GM21529 (cell line): ENCODE data around the gene NEDD4L.

Experiments used
- ATAC-seq: cut with Tn5 transposase; IDR thresholded peaks from one replicate; pipeline ENCODE4 v1.9.1; 2021; ENCODE audit not compliant: unreplicated experiment

Gene NEDD4L

DNA sequence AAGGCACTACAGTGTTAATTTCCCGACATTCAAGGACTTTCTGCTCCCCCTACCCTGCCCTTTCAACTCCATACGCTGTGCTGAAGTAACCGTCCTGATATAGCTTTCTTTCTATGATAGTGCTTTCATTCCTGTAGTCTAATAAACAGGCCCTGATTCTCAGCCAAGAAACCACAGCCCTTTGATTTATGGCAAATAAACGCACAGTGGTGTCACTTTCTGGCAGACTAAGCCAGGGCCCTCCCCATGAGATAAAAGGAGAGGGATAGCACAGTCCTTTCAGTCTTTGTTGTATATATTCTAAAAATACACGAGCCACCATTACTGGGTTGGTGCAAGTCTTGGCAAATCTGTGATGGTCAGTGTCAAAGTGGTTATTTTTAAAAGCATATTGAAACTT, 293.7 kb downstream of the NEDD4L start:
- ATAC-seq: no peak

DNA sequence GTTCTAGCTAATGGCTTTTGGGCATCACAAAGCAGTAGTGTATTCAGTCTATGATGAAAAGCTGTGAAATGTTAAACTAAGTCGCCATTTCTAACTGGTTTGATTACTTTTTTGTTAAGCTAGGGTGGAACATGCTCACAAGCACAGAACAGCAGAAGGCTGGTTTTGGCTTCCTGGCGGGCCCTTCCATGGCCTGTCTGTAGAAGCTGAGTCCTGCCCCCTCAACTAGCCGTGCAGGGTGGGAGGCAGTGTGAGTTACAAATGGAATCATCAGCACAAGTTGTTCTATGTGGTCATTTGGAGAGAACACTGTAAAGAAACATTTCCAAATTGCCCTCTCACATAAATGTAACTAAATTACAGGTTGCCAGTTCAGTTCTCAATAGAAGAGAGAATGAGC, 294.1 kb downstream of the NEDD4L start:
- ATAC-seq: no peak

DNA sequence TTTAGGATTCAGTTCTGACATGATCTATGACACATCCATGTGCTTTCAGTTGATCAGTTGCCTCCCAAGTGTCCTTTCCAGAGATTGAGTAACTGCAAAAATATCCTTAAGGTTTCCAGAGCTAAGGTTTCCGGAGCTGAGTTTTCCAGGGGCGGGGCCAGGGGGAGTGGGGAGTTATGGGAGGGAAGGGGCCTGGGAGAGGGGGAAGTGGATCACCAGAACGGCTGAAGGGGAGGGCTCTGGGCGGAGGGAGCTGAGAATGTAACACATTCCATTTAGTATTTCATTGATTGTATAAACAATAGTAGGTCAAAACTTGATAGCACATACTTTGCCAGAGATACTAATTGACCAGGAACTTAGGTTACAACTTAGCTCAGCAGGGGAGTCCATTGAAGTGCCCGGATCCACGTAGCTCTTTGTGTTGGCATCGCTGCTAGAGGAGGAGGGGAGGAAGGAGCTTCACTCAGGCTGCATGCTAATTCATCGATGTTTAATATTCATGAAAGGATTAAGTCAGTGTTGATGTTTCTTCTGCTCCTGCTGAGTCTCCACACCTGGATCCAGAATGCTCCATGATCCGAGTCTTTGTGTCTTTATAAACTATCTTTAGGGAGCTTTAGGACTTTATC, 295.1 kb downstream of the NEDD4L start:
- ATAC-seq: no peak

GRCh38 chr18:58339890-58340289, 295.9 kb downstream of the NEDD4L start:
- ATAC-seq: no peak

DNA sequence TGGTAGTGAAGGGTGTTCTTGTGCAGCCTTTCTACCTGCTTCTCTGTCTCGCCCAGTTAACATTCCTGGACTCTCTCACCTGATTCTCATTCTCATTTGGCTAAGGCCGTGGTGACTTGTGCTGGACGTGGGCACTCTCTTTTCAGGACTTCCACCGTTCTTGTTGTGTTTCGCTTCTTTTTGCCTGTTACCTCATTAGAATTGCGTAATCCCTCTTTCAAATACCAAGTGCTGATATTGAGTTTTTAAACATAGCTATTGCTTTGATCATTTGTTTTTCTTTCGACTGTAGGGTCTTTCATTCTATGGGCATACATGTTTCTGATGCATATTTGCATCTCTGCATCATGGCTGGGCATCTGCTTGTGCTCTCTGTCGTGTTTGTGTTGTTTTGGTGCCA, 297.9 kb downstream of the NEDD4L start:
- no peak for ATAC-seq

DNA sequence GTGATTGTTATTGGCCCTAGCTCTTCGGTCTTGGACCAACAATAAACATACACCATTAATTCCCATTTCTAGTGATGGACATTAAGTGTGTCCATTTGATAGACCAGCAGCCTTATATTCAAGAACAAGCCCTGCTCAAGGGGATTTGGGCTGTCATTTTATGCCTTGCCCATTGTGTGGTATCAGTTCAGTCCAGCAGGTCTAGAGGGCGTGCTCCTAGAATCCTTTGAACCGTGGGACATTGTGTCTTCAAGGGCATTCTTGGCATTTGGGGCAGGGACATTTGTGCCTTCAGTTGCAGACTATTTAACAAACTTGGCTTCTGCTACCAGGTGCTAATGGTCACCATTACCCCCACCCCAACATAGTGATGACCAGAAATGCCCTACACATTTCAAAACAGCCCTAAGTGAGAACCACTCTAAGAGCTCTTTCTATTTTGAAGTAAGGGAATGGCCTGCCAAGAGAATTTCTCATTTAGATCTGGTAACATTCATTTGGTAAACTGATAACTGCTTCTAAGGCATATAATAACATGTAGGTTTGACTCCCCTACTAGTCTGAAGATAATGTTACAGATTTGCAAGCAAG, 300.1 kb downstream of the NEDD4L start:
- no peak for ATAC-seq

DNA sequence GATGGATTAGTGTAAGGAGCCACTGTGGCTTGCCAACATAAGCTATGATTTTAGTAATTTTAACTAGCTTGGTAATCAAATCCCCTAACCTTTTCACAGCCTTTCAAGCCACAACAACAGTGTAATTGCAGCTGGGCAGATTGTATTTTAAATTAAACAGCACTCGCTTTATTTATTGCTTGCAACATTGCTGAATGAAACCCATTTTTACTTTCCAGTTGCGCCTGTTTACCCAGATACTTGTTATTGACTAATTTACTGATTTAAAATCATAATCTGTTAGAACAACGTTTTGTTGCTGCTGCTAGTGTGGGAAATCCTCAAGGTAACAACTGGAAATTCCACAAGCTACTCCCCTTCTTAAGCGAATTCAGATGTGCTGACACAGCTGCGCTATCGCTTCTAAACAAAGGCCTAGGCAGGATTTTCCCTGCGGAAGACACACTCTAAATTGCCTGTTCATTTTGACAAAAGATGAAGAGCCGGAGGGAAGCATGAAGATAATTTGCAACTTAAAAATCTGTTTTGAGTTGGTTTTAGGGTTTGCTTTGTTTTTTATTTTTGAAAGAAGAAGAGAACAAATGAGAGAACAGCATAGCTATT, 300.9 kb downstream of the NEDD4L start:
- ATAC-seq: no peak

DNA sequence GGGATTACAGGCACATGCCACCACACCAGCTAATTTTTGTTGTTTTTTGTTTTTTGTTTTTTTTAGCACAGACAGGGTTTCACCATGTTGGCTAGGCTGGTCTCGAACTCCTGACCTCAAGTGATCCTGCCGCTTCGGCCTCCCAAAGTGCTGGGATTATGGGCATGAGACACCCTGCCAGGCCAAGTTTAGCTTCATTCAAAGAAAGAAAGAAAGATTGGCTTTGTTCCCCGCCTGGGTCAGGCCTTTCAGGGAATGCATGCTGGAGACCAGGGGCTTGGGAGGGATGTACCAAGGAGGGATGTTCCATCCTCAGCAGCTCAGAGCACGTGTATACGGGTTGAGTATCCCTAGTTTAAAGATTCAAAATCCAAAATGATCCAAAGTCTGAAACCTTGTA, 301.8 kb downstream of the NEDD4L start:
- ATAC-seq: no peak

- ATAC-seq: no peak
These were observed 303.1 kb downstream of the NEDD4L start for GRCh38 chr18:58347135-58347534.

DNA sequence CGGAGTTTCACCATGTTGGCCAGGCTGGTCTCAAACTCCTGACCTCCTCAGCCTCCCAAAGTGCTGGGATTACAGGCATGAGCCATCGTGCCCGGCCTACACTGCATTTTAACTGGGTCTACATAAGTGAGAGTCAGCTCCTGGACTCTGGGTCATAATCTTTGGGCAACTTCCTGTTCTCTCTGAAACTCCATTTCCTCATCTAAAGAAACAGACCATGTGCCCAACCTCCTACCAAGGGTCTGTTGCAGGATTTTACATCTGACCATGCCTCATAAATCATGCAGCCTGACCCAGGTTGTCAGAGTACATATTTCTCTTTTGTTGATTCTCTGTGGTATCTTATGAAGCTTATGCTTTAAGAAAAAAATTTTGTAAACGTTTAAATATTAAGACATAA, 304.5 kb downstream of the NEDD4L start:
- ATAC-seq: no peak

DNA sequence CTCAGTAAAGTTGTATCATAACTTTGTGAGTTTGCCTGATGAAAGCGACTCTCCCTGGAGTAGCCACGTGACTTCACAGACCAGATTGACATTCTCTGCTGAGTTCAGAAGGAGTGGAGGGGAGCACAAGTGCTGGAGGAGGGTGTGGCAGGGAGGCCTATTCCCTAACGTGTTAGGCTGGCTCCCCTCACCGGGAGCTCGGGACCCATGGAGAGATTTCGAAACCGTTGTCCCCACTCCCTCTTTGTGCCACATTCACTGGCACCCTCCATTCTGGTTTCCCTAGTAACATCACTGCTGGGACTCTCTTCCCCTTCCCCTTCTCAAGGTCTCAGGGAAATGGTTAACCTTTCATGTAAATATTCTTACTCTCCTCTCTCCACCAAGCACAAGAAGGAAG, 304.9 kb downstream of the NEDD4L start:
- ATAC-seq: no peak

- ATAC-seq: no peak
These were observed 305.6 kb downstream of the NEDD4L start for GRCh38 chr18:58349650-58350049.

DNA sequence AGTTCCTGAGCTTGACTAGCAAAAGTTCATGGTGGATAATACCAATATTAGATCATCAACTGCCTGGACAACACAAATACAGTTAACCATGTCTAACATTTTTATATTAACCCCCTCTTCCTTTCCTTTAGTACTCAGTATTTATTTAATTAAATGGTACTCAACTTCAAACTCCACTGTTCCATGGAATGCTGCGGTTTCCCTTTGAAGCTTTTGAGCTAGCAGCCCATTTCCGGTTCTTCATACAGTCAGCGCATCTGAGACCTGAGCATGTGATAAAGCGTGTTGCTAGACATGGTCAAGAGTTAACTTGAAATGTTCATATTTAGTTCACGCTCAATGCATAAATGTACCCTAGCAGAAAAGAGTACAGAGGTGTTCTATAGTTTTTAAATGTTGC, 306.5 kb downstream of the NEDD4L start:
- no peak for ATAC-seq

DNA sequence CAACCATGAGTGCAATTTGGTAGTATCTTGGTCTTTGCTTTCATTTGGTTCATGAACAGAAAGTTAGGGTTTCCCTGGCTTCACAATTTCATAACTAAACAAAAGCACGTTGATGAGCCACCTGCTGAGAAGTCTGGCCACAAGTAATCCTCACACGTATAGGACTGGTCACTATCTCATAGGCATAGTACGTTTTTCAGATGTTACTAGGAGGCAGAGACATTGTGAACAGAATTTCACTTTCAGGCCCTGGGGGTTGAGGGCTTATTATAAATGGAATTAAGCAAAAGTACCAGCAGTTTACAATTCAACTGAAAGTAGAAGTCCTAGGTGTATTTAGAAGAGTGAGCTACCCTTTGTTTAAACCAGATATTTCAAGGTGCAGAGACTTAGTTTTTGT, 307.8 kb downstream of the NEDD4L start:
- no peak for ATAC-seq

DNA sequence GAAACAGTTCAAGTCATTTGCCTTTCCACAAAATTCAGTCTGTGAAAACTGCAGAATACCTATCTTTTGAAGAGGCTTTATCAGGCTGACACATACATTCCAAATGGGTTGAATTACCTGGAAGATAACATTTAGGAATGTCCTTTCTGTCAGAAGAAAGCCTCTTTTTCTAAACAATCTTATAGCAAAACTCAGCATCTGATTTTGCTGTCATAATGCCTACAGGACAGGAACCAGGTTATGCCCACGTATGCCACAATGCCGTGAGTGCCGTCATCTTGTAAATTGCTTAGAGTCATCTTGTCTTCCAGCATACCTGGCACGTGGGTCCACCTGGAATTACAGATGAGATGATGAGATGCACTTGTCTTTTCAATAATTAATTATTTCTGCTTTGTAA, 309.6 kb downstream of the NEDD4L start:
- ATAC-seq: no peak

DNA sequence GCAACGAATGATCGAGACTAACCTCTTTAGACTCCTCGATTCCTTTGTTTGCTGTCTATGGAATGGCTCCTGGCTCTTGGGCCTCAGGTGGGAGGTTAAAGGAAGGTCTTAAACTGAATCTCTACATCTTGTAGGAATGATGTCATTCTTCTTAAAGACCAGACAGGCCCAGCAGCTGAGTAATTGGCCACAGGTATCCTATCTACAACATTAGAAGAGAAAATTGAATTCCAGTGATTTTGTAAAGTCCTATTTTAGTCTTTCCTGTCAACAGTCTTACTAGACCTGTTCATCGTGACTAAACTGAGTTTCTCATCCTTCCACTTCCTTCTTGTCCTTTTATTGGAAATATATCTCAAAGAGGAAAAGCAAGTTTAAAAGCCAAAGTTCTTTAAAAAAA, 310.0 kb downstream of the NEDD4L start:
- ATAC-seq: no peak

GRCh38 chr18:58354791-58355190, 310.8 kb downstream of the NEDD4L start:
- no peak for ATAC-seq

- ATAC-seq: no peak
These were observed 311.2 kb downstream of the NEDD4L start for GRCh38 chr18:58355243-58355642.

DNA sequence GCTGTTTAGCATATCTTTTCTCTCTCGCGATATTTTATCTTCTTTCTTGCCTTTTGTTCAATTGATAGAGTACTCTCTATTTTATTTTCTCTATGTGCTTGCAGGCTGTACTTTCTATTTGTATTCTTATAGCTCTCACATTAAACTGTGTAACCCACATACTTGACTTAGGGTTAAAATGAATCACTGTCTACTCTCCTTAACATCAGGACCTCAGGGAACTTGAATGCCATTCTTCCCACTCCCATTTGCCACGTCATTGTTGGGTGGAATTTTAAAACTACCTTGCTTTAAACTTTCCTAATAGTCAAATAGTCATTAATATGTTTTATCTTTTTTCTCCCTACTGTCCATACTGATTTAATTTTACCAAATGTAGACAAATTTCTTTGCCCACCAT, 315.2 kb downstream of the NEDD4L start:
- ATAC-seq: no peak

DNA sequence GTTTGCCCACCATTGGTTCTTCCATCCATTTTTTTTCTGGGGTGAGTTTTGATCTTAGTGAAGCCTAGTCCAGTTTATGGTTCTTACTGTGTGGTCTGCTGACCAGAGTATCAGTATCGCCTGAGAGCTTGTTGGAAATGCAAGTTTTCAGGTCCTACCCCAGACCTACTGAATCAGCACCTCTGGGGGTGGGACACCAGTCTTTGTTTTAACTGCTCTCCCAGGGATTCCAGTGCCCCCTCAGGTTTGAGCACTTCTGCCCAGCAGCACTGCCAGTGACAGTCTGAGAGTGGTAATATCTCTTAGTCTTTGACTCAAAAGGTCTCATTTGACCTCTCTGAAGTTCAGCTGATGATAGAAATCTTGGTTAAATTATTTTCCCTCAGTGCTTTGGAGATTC, 315.6 kb downstream of the NEDD4L start:
- no peak for ATAC-seq

GRCh38 chr18:58360324-58360723, 316.3 kb downstream of the NEDD4L start:
- no peak for ATAC-seq

GRCh38 chr18:58361212-58361611, 317.2 kb downstream of the NEDD4L start:
- no peak for ATAC-seq

DNA sequence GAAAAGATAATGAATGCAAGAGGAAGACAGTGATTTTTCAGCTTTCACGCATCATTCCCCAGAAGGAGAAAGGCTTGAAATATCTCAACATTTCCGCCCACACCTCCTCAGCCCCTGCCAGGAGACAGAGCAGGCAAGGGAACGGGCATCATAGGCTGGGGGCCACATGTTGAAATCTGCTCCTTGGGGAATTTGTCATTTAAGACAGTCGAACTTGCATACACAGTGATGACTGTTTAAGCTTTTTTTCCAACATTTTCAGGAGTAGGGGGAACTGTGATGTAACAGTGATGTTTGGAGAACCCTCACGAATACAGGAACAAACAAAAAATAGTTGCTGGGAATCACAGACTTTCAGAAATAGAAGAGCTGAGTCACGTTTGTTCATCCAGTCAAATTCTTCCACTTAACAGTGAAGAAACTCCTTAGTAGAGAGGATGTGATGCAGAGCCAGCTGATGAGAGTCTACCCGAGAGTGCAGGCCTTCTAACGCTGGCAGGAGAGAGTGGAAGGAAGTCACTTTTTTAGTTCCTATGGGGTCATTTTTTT, 318.1 kb downstream of the NEDD4L start:
- no peak for ATAC-seq
